Choroid plexus epithelial cell (primary cell): ENCODE data around the gene ARHGAP26.
A peak's percentile ranks its signal among the peaks of the same experiment; 100 is the strongest.

Experiments used
- DNase-seq: peaks from one replicate; pipeline ENCODE4 v3.0.0-alpha.2; 2010; ENCODE audit warnings: low read depth
- H3K4me3 ChIP-seq: 2 replicates; pipeline ENCODE4 v1.5.1; 2011; ENCODE audit warnings: low read depth, mild to moderate bottlenecking, control low read depth, low read length, moderate library complexity
- TF ChIP-seq, protein P1 (sequence below): conservative IDR thresholded peaks from 2 replicates; pipeline ENCODE4 v1.5.1; 2011; ENCODE audit warnings: low read depth, mild to moderate bottlenecking, control low read depth, inconsistent platforms, low read length, moderate library complexity

The ARHGAP26 gene

DNA sequence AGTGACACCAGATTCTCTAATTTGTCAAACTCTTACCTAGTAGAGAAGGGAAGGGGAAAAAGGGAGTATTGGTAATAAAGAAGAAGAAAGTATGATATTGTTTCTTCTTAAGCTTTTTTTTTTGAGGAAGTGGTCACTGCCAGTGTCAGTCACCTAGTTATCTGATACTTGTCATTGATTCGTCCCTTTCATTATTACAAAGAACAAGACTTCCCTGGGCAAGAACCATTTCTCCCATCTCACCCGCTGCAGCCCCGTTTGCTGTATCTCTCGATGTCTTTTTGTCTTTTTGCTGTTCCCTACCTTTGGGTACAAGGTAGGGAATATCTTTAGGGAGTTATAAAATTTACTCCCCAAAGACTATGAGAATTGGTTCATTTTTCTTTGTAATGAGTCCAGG lies 249.0 kb downstream of the ARHGAP26 start:
- no peak overlapping the region for H3K4me3 ChIP-seq
- TF ChIP-seq, protein P1, sequence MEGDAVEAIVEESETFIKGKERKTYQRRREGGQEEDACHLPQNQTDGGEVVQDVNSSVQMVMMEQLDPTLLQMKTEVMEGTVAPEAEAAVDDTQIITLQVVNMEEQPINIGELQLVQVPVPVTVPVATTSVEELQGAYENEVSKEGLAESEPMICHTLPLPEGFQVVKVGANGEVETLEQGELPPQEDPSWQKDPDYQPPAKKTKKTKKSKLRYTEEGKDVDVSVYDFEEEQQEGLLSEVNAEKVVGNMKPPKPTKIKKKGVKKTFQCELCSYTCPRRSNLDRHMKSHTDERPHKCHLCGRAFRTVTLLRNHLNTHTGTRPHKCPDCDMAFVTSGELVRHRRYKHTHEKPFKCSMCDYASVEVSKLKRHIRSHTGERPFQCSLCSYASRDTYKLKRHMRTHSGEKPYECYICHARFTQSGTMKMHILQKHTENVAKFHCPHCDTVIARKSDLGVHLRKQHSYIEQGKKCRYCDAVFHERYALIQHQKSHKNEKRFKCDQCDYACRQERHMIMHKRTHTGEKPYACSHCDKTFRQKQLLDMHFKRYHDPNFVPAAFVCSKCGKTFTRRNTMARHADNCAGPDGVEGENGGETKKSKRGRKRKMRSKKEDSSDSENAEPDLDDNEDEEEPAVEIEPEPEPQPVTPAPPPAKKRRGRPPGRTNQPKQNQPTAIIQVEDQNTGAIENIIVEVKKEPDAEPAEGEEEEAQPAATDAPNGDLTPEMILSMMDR, result no peak
- no peak for DNase-seq

DNA sequence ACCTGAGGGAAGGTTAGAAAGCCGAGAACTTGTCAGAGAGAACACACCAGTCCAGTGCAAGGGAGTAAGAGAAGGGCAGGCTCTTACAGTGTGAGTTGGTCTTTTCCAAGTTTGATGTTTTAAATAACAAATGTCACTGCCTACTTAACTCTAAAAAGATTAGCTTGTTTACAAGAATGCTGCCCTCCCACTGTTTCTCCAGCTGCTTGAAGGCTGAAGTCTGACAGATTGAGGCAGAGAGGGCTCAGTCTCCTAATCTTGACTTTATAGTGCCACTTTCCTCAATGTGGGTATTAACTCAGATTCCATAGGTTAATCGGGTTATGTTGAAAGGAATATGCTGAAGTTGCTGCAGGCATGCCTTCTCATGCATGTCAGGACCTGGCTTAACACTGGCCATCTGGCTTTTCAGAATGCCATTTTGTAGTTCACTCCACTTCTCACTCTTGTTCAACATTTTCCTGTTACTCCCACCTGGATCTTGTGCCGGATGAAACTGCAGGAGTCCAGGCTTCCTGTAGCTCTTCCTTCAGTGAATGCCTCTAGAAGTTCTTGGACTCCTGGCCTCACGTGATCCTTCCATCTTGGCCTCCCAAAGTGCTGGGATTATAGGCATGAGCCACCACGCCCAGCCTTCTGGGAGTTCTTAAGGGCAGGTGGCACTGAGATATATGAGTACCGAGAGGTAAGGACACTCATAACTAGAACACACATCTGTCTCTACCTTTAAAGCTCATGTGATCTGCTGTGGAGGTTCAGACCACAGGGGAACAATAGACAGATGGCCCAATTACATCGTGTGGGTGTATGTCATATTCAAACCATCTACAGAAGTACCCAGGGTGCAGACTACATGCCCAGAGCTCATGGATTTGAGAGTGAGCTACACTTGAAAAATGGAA lies 249.7 kb downstream of the ARHGAP26 start:
- TF ChIP-seq, protein P1, result no peak

DNA sequence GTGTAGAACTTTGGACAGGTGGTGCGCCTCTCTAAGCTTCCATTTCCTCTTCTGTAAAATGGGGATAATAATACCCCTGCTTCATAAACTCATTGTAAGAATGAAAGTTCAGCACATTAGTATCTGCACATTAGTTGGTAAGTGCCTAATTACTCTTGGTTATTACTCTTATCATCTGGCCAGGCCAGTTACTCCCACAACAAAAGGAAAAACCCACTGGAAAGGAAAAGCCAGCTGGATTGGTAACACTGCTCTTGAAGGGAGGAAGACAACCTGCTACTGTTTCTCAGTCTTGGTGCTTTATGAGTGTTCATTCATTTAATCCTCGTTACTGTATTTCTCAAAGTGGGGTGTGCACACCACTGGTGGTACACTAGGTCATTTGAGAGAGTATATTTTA lies 251.4 kb downstream of the ARHGAP26 start:
- no peak overlapping the region for H3K4me3 ChIP-seq
- TF ChIP-seq, protein P1, result no peak
- no peak for DNase-seq

More for the DNA sequence above, 249.7 kb downstream of the ARHGAP26 start:
- DNase-seq, result peak; percentile 46
- H3K4me3 ChIP-seq, result no peak overlapping the region

DNA sequence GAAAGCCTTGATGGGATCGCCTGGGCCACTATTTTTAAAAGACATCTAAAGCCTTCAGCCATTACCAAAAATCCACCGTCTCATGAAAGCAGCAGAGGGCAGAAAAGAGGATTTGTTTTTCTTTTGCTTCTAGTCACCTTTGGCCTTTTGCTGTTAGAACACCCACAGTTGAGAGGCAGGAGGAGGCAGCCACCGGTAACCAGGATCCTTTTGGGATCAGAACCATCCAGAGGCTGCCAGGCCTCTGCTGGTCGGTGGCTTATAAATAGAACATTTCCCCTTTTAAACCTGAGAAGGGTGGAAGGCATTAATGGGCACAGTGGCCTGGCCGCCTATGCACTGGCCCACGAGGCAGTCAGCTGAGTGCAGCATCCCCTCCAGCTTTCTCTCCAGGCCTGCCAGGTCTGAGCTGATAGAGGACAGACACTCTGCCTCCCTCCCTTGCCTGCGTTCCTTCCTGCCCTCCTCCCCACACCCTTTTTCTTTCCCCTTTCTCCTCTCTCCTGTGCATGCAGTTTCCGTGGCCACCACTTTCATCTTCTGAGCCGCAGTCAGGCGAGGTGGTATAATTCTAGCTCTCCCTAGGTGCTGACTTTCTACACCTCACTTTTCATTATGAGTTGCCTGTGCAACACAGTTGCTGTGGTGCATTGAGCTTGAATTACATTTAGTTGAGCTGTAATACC lies 253.4 kb downstream of the ARHGAP26 start:
- DNase-seq, result peak; percentile 48
- H3K4me3 ChIP-seq, result no peak overlapping the region
- TF ChIP-seq, protein P1, result peak; percentile 29

DNA sequence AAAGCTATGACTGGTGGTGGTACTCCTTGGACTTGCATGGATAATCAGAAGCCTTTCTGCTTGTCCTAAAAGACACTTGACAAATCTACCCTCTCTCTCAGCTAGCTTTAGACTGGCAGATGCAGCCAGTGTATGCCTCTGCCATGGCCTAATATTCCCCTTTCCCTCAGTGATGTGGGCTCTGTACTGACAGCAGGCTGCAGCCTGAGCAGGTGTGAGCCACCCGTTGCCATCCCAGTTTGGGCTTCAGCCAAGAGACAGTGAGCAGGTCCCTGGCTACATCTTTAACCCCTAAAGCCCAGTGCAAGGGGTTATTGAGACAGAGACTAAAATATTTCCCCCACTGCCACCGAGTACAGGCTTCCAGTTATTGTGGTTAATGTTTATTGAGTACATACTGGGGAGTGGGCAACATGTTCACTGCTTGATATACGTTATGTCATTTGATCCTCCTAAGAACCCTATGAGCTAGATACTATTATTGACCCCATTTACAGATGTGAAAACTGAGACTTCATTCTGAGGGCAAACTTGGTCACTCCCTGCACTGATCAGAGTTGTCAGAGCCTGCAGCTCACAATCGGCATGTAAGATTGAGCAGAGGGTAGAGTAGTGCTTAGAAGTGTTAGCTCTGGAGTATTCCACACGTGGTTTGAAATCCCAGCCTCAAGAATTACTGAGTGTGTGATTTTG lies 254.2 kb downstream of the ARHGAP26 start:
- DNase-seq, result no peak
- TF ChIP-seq, protein P1, result no peak
- no peak overlapping the region for H3K4me3 ChIP-seq

DNA sequence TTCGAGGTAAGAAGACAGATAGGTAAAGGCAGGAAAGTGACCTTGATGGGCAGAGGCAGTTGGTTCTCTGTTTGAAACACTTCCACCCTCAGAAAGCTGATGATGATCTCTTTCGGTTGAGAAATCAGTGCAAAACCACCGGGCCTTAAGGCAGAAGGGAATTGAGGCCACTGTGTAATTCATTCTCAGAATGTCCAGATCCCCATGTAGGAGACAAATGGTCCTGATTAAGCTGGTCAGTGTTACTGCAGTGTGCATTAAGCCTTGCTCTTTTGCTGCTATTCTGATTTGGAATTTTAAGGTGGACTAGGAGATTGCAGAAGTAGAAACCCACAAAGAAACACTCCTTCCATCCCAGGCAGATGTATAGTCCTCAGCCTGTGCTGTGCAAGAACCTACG lies 255.2 kb downstream of the ARHGAP26 start:
- no peak overlapping the region for H3K4me3 ChIP-seq
- TF ChIP-seq, protein P1, result no peak
- no peak for DNase-seq
